Endodermal cell (in vitro differentiated cells): ENCODE results near the gene TFRC. TPM values are rescaled to one million over a fixed set of nuclear protein-coding genes. Genes with fewer than 3 reads are reported as not detected.
"Not testable (repeated sequence)": the region's sequence is repeated elsewhere in the genome, so short reads cannot be mapped to it uniquely, and the experiment has no call there.

ENCODE experiments used
- DNase-seq: peaks from one replicate; pipeline ENCODE4 v3.0.0-alpha.2; 2017
- H3K27ac ChIP-seq: 2 replicates; pipeline ENCODE4 v1.5.1; 2013; ENCODE audit warnings: mild to moderate bottlenecking, low read depth, low read length, moderate library complexity
- H3K27me3 ChIP-seq: 2 replicates; pipeline ENCODE4 v1.6.1; 2013; ENCODE audit warnings: mild to moderate bottlenecking, low read length, moderate library complexity; ENCODE audit not compliant: insufficient read depth, control insufficient read depth, poor library complexity, severe bottlenecking
- H3K36me3 ChIP-seq: 2 replicates; pipeline ENCODE4 v1.7.0; 2013; ENCODE audit warnings: mild to moderate bottlenecking, low read length, moderate library complexity; ENCODE audit not compliant: control insufficient read depth, insufficient read depth
- H3K4me1 ChIP-seq: one replicate; pipeline ENCODE4 v1.7.0; 2013; ENCODE audit warnings: low read length; ENCODE audit not compliant: control insufficient read depth, insufficient read depth
- H3K4me3 ChIP-seq: 2 replicates; pipeline ENCODE4 v1.5.1; 2013; ENCODE audit warnings: mild to moderate bottlenecking, low read length, moderate library complexity
- H3K9ac ChIP-seq: 2 replicates; pipeline ENCODE4 v1.6.1; 2013; ENCODE audit warnings: mild to moderate bottlenecking, low read length, moderate library complexity; ENCODE audit not compliant: poor library complexity, severe bottlenecking; ENCODE audit errors: extremely low read depth
- H3K9me3 ChIP-seq: 2 replicates; pipeline ENCODE4 v1.6.1; 2013; ENCODE audit warnings: mild to moderate bottlenecking, low read length, moderate library complexity; ENCODE audit not compliant: control insufficient read depth
- H3K27ac Mint-ChIP-seq: 2 replicates; pipeline ENCODE4 v1.8.0; 2020; ENCODE audit warnings: mixed read lengths
- H3K27me3 Mint-ChIP-seq: 2 replicates; pipeline ENCODE4 v1.8.0; 2021; ENCODE audit warnings: mild to moderate bottlenecking, mixed read lengths; ENCODE audit not compliant: insufficient read depth
- H3K36me3 Mint-ChIP-seq: 2 replicates; pipeline ENCODE4 v1.8.0; 2020; ENCODE audit warnings: low read depth, mixed read lengths
- H3K4me1 Mint-ChIP-seq: 2 replicates; pipeline ENCODE4 v1.8.0; 2020; ENCODE audit warnings: mixed read lengths
- H3K4me3 Mint-ChIP-seq: 2 replicates; pipeline ENCODE4 v1.8.0; 2020; ENCODE audit warnings: mild to moderate bottlenecking, moderate library complexity, mixed read lengths
- H3K9me3 Mint-ChIP-seq: 2 replicates; pipeline ENCODE4 v1.8.0; 2020; ENCODE audit warnings: mild to moderate bottlenecking, mixed read lengths
- WGBS, 2 experiments: methylation state at CpG; one replicate each; pipeline versions ENCODE4 v1.1.5 to v1.1.7; 2013; ENCODE audit warnings: missing lambda C conversion rate in 2 of 2, mixed read lengths in 1 of 2; ENCODE audit not compliant: insufficient coverage in 1 of 2, insufficient read length in 1 of 2; 5-methylcytosine and 5-hydroxymethylcytosine counted together
- total RNA-seq, 2 donors: library from RNA; stranded (reverse); fragmentation: NEBNext Ultra II Directional in 1 of 2; extraction: Animal tissue kit (Norgen Biotek cat#: 25700) in 1 of 2; gene quantifications; 2 replicates in 1 of 2; 3 replicates in 1 of 2; pipeline ENCODE4 v1.2.1, GENCODE V29; 2021
- TF ChIP-seq, protein P1 (sequence below): fragments of 200-600 bp; sonication (generic); conservative IDR thresholded peaks from 2 replicates; pipeline ENCODE4 v1.5.0; 2021; ENCODE audit warnings: antibody characterized with exemption, mild to moderate bottlenecking

TFRC gene
- total RNA-seq, 2 donors from 2014 or later: 69.0 to 90.0 TPM

DNA sequence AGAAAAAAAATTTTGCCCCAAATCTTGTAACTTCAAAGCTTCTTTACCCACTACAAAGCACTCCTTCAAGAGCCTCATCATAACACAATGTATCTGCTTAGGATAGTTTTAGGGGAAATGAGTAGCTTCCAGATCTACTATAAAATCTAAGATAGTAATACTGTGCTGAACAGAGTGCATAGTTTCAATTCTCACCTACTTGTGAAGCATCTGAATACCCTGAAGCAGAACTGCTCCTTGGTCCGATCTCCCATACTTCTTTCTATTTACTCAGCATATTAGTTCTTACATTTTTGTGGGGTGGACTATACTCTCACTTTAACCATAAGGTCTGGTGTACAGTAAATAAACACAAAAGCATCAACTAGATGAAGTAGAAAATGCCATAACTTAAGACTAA lies 9.6 kb downstream of the TFRC start:
- Histone ChIP-seq H3K36me3 (peaks cover 79% of the 10 kb centered on the region), H3K4me3 (no peak overlapping the region), H3K27ac (no peak overlapping the region), H3K9me3 (no peaks in the 10 kb centered on the region), H3K9ac (no peak overlapping the region), H3K27me3 (no peaks in the 10 kb centered on the region), H3K4me1 (no peaks in the 10 kb centered on the region)
- Mint-ChIP-seq H3K4me3 (no peak overlapping the region), H3K9me3 (no peaks in the 10 kb centered on the region), H3K4me1 (no peaks in the 10 kb centered on the region), H3K27me3 (no peaks in the 10 kb centered on the region), H3K36me3 (peaks cover 70% of the 10 kb centered on the region), H3K27ac (no peak overlapping the region)
- DNase-seq: no peak
- TF ChIP-seq, protein P1, sequence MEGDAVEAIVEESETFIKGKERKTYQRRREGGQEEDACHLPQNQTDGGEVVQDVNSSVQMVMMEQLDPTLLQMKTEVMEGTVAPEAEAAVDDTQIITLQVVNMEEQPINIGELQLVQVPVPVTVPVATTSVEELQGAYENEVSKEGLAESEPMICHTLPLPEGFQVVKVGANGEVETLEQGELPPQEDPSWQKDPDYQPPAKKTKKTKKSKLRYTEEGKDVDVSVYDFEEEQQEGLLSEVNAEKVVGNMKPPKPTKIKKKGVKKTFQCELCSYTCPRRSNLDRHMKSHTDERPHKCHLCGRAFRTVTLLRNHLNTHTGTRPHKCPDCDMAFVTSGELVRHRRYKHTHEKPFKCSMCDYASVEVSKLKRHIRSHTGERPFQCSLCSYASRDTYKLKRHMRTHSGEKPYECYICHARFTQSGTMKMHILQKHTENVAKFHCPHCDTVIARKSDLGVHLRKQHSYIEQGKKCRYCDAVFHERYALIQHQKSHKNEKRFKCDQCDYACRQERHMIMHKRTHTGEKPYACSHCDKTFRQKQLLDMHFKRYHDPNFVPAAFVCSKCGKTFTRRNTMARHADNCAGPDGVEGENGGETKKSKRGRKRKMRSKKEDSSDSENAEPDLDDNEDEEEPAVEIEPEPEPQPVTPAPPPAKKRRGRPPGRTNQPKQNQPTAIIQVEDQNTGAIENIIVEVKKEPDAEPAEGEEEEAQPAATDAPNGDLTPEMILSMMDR: no peak
- 78% methylated on average over 1 of the region's 1 CpG; no CpG with 5 or more reads in 1 of the 2 experiments for WGBS, 2 experiments

DNA sequence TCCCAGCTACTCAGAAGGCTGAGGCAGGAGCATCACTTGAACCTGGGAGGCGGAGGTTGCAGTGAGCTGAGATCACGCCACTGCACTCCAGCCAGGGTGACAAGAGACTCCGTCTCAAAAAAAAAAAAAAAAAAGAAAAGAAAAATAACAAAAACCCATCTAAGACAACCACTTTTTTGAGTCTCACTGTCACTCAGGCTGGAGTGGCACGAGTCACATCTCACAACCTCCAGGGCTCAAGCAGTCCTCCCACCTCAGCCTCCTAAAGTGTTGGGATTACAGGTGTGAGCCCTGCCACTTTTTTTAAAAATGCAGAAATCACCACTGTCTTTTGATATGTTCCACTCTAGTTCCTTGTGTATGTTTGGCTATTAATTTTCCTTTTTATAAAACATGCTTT lies 13.1 kb downstream of the TFRC start:
- not testable (repeated sequence) for H3K4me1 ChIP-seq, H3K27ac ChIP-seq, H3K9ac ChIP-seq, H3K4me1 Mint-ChIP-seq, H3K27me3 Mint-ChIP-seq, H3K4me3 Mint-ChIP-seq, H3K27ac Mint-ChIP-seq, H3K4me3 ChIP-seq, H3K9me3 ChIP-seq, H3K27me3 ChIP-seq, H3K9me3 Mint-ChIP-seq, DNase-seq
- peaks cover 81% of the 10 kb centered on the region for H3K36me3 Mint-ChIP-seq
- 98 to 100% methylated on average over 1 to 4 of the region's 4 CpGs for WGBS, 2 experiments
- peaks cover 89% of the 10 kb centered on the region for H3K36me3 ChIP-seq

DNA sequence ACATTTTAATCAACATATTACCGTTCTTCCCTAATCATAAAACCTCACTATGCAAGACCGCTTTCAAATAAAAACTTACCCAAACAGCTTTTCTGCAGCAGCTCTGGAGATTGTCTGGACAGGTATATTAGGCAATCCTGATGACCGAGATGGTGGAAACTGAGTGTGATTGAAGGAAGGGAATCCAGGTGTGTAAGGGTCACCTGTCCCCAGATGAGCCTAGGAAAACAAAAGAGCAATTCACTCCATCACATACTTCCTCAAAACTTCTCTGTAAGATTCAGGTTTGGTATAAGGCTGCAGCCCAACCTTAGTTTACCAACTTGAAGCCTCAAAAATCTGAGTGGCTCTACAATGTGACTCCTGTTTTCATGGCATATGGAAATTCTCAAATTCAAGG lies 14.5 kb downstream of the TFRC start:
- no peaks in the 10 kb centered on the region for H3K27me3 Mint-ChIP-seq
- H3K27ac Mint-ChIP-seq: no peak overlapping the region
- no peak overlapping the region for H3K4me3 ChIP-seq
- no peak for DNase-seq
- no peaks in the 10 kb centered on the region for H3K9me3 Mint-ChIP-seq
- H3K27ac ChIP-seq: no peak overlapping the region
- no peaks in the 10 kb centered on the region for H3K4me1 Mint-ChIP-seq
- H3K9me3 ChIP-seq: no peaks in the 10 kb centered on the region
- H3K9ac ChIP-seq: no peak overlapping the region
- TF ChIP-seq, protein P1: no peak
- H3K27me3 ChIP-seq: no peaks in the 10 kb centered on the region
- peaks cover 81% of the 10 kb centered on the region for H3K36me3 Mint-ChIP-seq
- H3K4me3 Mint-ChIP-seq: no peak overlapping the region
- H3K36me3 ChIP-seq: peaks cover 92% of the 10 kb centered on the region
- no peaks in the 10 kb centered on the region for H3K4me1 ChIP-seq
- 94 to 100% methylated on average over 2 to 3 of the region's 3 CpGs for WGBS, 2 experiments

DNA sequence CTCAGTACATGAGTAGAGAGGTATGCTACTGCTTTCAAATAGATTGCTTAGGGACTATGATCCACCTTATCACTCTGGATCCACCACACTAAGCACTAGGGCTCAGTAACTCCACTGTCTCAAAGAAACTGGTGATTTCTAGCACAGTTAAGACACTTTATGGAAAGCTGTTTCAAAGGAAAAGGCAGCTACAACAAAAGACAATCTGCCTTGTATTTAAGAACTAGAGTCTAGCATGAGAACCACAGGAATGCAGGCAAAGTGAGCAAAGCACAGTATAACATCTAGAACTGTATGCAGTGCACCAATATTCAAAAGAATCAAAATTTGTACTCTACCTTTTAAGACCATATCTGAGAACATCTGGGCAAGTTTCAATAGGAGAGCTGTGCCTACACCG lies 17.9 kb downstream of the TFRC start:
- Histone ChIP-seq H3K9ac (no peak overlapping the region), H3K4me1 (no peaks in the 10 kb centered on the region), H3K27me3 (no peaks in the 10 kb centered on the region), H3K9me3 (no peaks in the 10 kb centered on the region), H3K36me3 (peaks cover 91% of the 10 kb centered on the region), H3K4me3 (no peak overlapping the region), H3K27ac (no peak overlapping the region)
- no peaks in the 10 kb centered on the region for H3K9me3 Mint-ChIP-seq
- H3K4me3 Mint-ChIP-seq: no peak overlapping the region
- 94% methylated on average over 1 of the region's 1 CpG; no CpG with 5 or more reads in 1 of the 2 experiments for WGBS, 2 experiments
- H3K27me3 Mint-ChIP-seq: no peaks in the 10 kb centered on the region
- H3K36me3 Mint-ChIP-seq: peaks cover 81% of the 10 kb centered on the region
- no peak overlapping the region for H3K27ac Mint-ChIP-seq
- no peaks in the 10 kb centered on the region for H3K4me1 Mint-ChIP-seq
- TF ChIP-seq, protein P1: no peak
- DNase-seq: no peak
